GM21786 (cell line): ENCODE measurements around the gene COA1.
"Not testable (repeated sequence)": the region's sequence is repeated elsewhere in the genome, so short reads cannot be mapped to it uniquely, and the experiment has no call there.

Experiments
- ATAC-seq: cut with Tn5 transposase; IDR thresholded peaks from one replicate; pipeline ENCODE4 v1.9.1; 2021; ENCODE audit not compliant: unreplicated experiment

Gene COA1

GRCh38 chr7:43729214-43729923 lies at the start of gene COA1:
Gene COA1, minus strand, starts transcription at chr7:43729523. Its CDS starts 80,909 bp downstream, at chr7:43648614.
- peak; percentile 82 for ATAC-seq

- not testable (repeated sequence) for ATAC-seq
Measured at GRCh38 chr7:43778293-43779044, 49.1 kb upstream of the COA1 start.

- ATAC-seq, result not testable (repeated sequence)
Measured at GRCh38 chr7:43775255-43775654, 45.9 kb upstream of the COA1 start.

GRCh38 chr7:43773268-43773667 lies 43.9 kb upstream of the COA1 start:
- not testable (repeated sequence) for ATAC-seq

- no peak for ATAC-seq
Measured at GRCh38 chr7:43771573-43771972, 42.2 kb upstream of the COA1 start.

- ATAC-seq, result no peak
Measured at GRCh38 chr7:43771128-43771527, 41.8 kb upstream of the COA1 start.

GRCh38 chr7:43769791-43770465 lies 40.6 kb upstream of the COA1 start:
- no peak for ATAC-seq

- no peak for ATAC-seq
Measured at GRCh38 chr7:43769281-43769680, 40.0 kb upstream of the COA1 start.

GRCh38 chr7:43768887-43769272 lies 39.6 kb upstream of the COA1 start:
- ATAC-seq, result no peak

GRCh38 chr7:43768201-43768886 lies 39.0 kb upstream of the COA1 start:
- no peak for ATAC-seq

GRCh38 chr7:43767311-43767710 lies 38.0 kb upstream of the COA1 start:
- no peak for ATAC-seq

- no peak for ATAC-seq
Measured at GRCh38 chr7:43766564-43766963, 37.2 kb upstream of the COA1 start.

- no peak for ATAC-seq
Measured at GRCh38 chr7:43764807-43765491, 35.6 kb upstream of the COA1 start.

GRCh38 chr7:43764039-43764761 lies 34.9 kb upstream of the COA1 start:
- peak; percentile 62 for ATAC-seq

- no peak for ATAC-seq
Measured at GRCh38 chr7:43763183-43763582, 33.9 kb upstream of the COA1 start.

GRCh38 chr7:43761938-43762692 lies 32.8 kb upstream of the COA1 start:
- no peak for ATAC-seq

GRCh38 chr7:43761382-43761781 lies 32.1 kb upstream of the COA1 start:
- ATAC-seq, result no peak

GRCh38 chr7:43760861-43761260 lies 31.5 kb upstream of the COA1 start:
- no peak for ATAC-seq
